Epithelial cell of prostate (primary cell): ENCODE data around the gene AMER1.

Experiments
- DNase-seq: peaks from one replicate; pipeline ENCODE4 v3.0.0-alpha.2; 2011; ENCODE audit warnings: low read depth, low spot score
- H3K27ac ChIP-seq: fragments of 450-650 bp; 2 replicates; pipeline ENCODE4 v1.5.1; 2017; ENCODE audit warnings: mild to moderate bottlenecking

Gene AMER1

DNA sequence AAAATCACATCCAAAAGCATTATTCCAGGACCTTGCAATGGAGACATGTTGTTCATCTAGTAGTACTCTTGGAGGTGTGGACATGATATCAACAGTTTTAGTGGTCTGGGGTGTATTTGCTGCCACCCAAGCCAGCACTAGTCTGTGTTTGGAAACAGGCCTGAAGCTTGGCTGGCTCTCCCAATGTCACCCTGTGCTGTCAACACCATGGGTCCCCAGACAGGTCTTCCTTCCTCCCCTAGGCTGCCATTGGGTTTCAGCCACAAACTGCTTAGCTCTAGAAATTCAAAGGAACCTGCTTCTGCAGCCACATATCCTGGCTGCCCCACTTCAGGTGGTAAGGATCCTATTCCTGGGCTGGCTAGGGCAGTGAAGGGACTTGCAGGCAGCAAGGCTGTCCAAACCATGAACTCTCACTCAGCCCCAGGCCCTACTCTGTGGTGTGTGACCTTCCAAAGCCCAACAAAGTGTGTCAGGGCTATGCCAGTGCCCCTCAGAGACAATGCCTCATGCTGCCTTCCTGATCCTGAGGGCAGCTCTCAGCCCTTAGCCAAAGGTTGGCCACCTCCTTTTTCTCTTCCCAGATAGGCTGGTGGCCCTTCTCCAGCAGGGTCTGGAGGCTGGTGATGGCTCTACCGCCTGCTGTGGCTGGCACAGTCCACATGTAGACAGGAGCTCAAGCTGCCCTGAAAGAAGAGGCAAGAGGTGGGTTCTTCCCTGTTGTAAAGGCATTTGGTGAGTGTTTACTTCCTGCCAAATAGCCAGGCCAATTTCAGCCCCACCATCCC lies 18.3 kb downstream of the AMER1 start:
- H3K27ac ChIP-seq: no peak overlapping the region
- DNase-seq: no peak

DNA sequence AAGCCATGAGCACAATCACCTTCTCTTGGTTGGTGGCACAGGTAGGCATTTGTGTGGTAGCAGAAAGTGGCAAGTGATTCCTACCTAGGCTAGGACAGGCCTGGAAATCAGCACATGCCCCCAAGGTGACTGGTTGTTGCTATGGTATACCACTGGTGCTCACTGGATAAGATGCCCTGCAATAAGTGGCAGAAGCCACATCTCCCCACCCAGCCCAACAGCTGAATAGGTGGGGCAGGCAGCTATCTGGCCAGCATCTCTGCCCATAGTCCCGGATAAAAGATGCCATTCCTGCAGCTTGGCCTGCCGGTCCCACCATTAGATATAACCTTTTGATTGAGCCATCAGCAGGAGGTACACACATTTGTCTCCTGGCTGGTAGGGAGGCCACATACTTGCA lies 21.1 kb downstream of the AMER1 start:
- no peak for DNase-seq
- no peak overlapping the region for H3K27ac ChIP-seq

GRCh38 chrX:64182208-64182607 lies 23.3 kb downstream of the AMER1 start:
- DNase-seq: no peak
- H3K27ac ChIP-seq: no peak overlapping the region

DNA sequence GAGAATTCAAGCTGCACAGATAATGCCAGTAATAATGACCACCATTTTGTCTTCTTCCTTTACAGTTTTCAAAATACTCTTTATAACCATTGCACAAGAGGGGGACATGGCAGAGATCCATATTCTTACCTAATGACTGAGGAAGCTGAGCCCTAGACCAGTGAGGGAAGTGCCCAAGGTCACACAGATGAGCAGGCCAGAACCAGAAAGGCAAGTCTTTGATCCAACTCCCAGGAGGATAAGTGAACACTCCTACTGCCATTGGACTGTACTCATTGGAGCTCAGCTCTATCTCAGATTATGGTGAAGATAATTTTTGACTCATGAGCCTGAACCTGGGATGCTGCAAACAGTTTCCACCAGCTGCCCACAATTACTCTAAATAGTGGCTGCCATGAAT lies 28.6 kb downstream of the AMER1 start:
- no peak overlapping the region for H3K27ac ChIP-seq
- DNase-seq: no peak

GRCh38 chrX:64169988-64170387 lies 35.5 kb downstream of the AMER1 start:
- no peak for DNase-seq
- no peak overlapping the region for H3K27ac ChIP-seq

- H3K27ac ChIP-seq: no peak overlapping the region
- DNase-seq: no peak
These were observed 52.7 kb downstream of the AMER1 start for GRCh38 chrX:64152857-64153256.

DNA sequence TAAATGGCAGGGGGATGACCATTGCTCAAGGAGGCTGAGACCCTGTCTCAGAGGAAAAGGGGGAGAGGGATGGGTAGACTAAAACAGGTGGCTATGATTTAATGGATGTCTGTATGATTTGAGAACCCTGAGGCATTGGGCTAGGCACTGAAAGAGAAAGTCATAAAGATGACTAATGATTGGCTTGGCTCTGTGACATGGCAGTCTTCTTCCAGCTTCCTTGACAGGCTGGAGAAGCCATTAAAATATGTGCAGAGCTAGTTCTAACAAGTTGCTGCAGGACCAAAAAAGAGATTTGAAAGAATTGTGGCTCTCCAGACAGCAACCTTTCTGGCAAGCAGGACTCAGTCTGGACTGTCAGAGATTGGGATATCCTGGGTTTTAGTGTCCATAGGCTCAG lies 53.6 kb downstream of the AMER1 start:
- no peak overlapping the region for H3K27ac ChIP-seq
- DNase-seq: peak; percentile 45

- no peak overlapping the region for H3K27ac ChIP-seq
These were observed 54.7 kb downstream of the AMER1 start for GRCh38 chrX:64150775-64151174.

More at GRCh38 chrX:64150775-64151174, 54.7 kb downstream of the AMER1 start:
- DNase-seq: no peak
